ENCODE measurements around the gene DNAJB6. TPM values are rescaled to one million over a fixed set of nuclear protein-coding genes. Genes with fewer than 3 reads are reported as not detected.
A peak's percentile ranks its signal among the peaks of the same experiment; 100 is the strongest.

Gene DNAJB6
- total RNA-seq, 4 donors from 2014 or later, result 152 to 230 (median 185) TPM

GRCh38 chr7:157429680-157430224 is 92.9 kb downstream of the DNAJB6 start:
- Histone ChIP-seq H3K4me3 (no peak overlapping the region), H3K9me3 (no peaks in the 10 kb centered on the region), H3K36me3 (no peaks in the 10 kb centered on the region), H3K27me3 (no peaks in the 10 kb centered on the region), H3K27ac (no peak overlapping the region), H3K4me1 (peaks cover 9% of the 10 kb centered on the region)
- DNase-seq (ENCODE audit: low spot score in 2 of 2), result peak; percentile 41 to 53
- WGBS, result 92% methylated on average over 6 of the region's 6 CpGs
- TF ChIP-seq EP300 (IDR thresholded peaks at IDR 0.05) (no peak), CTCF (IDR thresholded peaks at IDR 0.05) (no peak), POLR2AphosphoS5 (IDR thresholded peaks at IDR 0.05) (no peak), POLR2A (IDR thresholded peaks at IDR 0.05) (no peak)

- no peaks in the 10 kb centered on the region for H3K9me3 ChIP-seq
- TF ChIP-seq EP300 (IDR thresholded peaks at IDR 0.05) (no peak), CTCF (IDR thresholded peaks at IDR 0.05) (no peak), POLR2A (IDR thresholded peaks at IDR 0.05) (no peak), POLR2AphosphoS5 (IDR thresholded peaks at IDR 0.05) (no peak)
- peaks cover 9% of the 10 kb centered on the region for H3K4me1 ChIP-seq
- H3K27me3 ChIP-seq, result no peaks in the 10 kb centered on the region
- no peak overlapping the region for H3K4me3 ChIP-seq
- DNase-seq (ENCODE audit: low spot score in 2 of 2), result peak; percentile 48 to 67
- WGBS, result 76% methylated on average over 5 of the region's 7 CpGs
- no peaks in the 10 kb centered on the region for H3K36me3 ChIP-seq
- H3K27ac ChIP-seq, result no peak overlapping the region
Observed at GRCh38 chr7:157430721-157431120, 93.9 kb downstream of the DNAJB6 start.

DNA sequence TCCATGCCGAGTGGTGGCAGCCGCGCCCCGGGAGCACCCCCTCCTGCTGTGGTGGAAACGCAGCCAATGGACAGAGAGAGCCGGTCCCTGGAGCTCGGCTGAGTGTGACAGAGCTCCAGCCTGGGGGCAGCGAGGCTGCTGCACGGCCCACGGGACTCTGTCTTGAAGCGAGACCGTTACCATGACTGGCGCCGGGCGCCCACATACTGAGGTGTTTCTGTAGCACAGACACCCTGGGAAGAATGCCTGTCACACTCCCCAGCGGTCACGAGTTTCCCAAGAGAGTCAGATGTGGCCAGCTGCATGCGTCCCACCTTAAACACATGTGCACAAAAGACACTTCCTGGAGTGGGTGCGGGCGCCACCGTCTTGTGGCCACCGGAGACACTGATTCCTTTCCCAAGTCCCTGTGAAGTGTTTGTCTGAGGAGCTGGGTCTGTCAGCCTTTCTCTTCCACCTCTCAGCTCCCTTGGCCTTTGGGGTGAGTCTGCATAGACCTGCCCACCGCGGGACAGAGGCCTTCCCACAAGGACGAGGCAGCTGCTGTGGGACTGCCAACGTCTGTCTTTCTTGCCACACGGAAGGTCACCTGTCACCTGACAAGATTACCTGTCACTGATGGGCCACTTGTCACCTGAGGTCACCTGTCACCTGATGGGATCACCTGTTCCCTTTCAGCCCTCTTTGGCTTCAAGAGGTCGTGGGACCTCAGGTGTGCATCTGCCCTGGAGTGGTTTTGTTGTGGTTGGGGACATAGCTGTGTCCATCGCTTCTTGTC is 94.6 kb downstream of the DNAJB6 start:
- H3K4me3 ChIP-seq, result no peak overlapping the region
- TF ChIP-seq POLR2AphosphoS5 (IDR thresholded peaks at IDR 0.05), result no peak
- TF ChIP-seq POLR2A (IDR thresholded peaks at IDR 0.05), result no peak
- TF ChIP-seq EP300 (IDR thresholded peaks at IDR 0.05), result no peak
- no peak for TF ChIP-seq CTCF (IDR thresholded peaks at IDR 0.05)
- peaks cover 9% of the 10 kb centered on the region for H3K4me1 ChIP-seq
- H3K9me3 ChIP-seq, result no peaks in the 10 kb centered on the region
- no peak overlapping the region for H3K27ac ChIP-seq
- no peaks in the 10 kb centered on the region for H3K36me3 ChIP-seq
- WGBS, result 78% methylated on average over 15 of the region's 29 CpGs
- DNase-seq (ENCODE audit: low spot score in 2 of 2), result peak in 1 of 2 donors; percentile 79
- no peaks in the 10 kb centered on the region for H3K27me3 ChIP-seq

DNA sequence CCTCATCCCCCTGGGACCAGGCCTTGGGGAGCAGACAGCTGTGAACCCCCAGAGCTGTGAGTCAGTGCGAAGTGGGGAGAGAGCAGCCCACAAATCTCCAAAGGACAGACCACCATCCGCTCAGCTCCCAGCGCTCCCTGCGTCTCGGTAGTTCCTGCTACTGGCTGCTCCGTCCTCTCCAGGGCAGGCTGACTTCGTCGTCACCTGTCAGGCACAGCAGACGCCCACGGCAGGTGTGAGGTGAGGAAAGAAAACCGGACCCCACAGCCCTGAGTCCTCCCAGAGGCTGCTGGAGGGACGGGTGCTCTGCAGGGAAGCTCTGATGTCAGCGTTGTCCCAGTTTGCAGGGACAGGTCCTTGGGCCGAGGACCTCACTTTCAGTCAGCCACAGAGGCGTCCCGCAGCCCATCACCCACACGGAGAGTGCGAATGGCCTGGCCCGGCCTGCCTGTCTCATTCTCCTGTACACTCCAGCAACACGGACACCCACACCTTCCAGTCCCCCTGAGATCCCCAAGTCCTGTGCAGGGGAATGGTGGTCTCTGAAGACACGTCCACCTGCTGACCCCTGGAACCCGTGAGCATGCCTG is 95.2 kb downstream of the DNAJB6 start:
- H3K4me3 ChIP-seq, result peak overlapping the region; percentile 31
- DNase-seq (ENCODE audit: low spot score in 2 of 2), result peak in 1 of 2 donors; percentile 76
- no peak for TF ChIP-seq POLR2AphosphoS5 (IDR thresholded peaks at IDR 0.05)
- no peak for TF ChIP-seq POLR2A (IDR thresholded peaks at IDR 0.05)
- no peak for TF ChIP-seq EP300 (IDR thresholded peaks at IDR 0.05)
- no peak for TF ChIP-seq CTCF (IDR thresholded peaks at IDR 0.05)
- peaks cover 9% of the 10 kb centered on the region for H3K4me1 ChIP-seq
- H3K9me3 ChIP-seq, result no peaks in the 10 kb centered on the region
- 39% methylated on average over 4 of the region's 22 CpGs for WGBS
- no peaks in the 10 kb centered on the region for H3K36me3 ChIP-seq
- H3K27ac ChIP-seq, result no peak overlapping the region
- no peaks in the 10 kb centered on the region for H3K27me3 ChIP-seq

DNA sequence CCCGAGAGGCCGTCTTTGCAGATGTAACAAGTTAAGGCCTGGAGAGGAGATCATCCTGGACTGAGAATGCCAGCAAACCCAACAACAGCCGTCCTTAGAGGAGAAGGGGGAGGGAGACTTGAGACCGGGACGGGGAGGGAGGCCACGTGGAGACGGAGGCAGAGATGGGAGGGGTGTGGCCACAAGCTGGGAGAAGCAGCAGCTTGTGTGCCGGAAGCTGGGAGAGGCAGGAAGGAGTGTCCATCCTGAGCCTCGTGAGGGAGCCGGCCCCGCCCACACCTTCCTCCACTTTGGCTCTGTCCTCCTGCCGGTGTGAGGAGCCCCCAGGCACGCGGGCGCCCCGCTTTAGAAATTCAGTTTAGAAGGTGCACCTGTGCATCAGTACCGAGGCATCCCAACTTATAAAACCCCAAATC is 95.7 kb downstream of the DNAJB6 start:
- WGBS, result 10% methylated on average over 17 of the region's 17 CpGs
- no peak overlapping the region for H3K27ac ChIP-seq
- H3K4me1 ChIP-seq, result peaks cover 9% of the 10 kb centered on the region
- no peaks in the 10 kb centered on the region for H3K36me3 ChIP-seq
- H3K27me3 ChIP-seq, result no peaks in the 10 kb centered on the region
- H3K9me3 ChIP-seq, result no peaks in the 10 kb centered on the region
- peak overlapping the region; percentile 31 for H3K4me3 ChIP-seq
- peak in 1 of 2 donors; percentile 65 for DNase-seq (ENCODE audit: low spot score in 2 of 2)
- TF ChIP-seq POLR2A (IDR thresholded peaks at IDR 0.05), result no peak
- no peak for TF ChIP-seq EP300 (IDR thresholded peaks at IDR 0.05)
- no peak for TF ChIP-seq POLR2AphosphoS5 (IDR thresholded peaks at IDR 0.05)
- no peak for TF ChIP-seq CTCF (IDR thresholded peaks at IDR 0.05)

Data from suprapubic skin (tissue), 4 donors.